GM19035 (cell line): ENCODE data around the gene GRM4.

Source experiments
- ATAC-seq: cut with Tn5 transposase; IDR thresholded peaks from one replicate; pipeline ENCODE4 v1.9.1; 2021; ENCODE audit not compliant: unreplicated experiment

GRM4 gene

DNA sequence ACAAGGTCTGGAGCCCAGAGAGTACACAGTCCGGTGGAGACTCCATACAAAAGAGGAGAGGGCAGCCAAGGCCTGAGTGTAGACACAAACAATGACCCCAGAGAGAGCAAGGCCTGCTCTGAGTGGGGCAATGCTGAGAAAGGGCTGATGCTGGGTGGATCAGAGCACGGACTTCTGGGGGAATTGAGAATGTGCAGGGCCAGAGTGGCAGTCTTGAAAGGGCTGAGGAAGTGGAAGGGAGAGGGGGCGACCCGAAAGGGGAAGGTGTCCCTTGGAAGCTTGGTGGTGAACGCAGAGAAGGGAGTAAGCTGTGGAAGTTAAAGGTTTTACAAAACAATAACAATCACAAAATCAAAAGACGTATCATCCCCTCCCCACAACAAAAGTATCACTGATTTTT lies 12.0 kb upstream of the GRM4 start:
- no peak for ATAC-seq

DNA sequence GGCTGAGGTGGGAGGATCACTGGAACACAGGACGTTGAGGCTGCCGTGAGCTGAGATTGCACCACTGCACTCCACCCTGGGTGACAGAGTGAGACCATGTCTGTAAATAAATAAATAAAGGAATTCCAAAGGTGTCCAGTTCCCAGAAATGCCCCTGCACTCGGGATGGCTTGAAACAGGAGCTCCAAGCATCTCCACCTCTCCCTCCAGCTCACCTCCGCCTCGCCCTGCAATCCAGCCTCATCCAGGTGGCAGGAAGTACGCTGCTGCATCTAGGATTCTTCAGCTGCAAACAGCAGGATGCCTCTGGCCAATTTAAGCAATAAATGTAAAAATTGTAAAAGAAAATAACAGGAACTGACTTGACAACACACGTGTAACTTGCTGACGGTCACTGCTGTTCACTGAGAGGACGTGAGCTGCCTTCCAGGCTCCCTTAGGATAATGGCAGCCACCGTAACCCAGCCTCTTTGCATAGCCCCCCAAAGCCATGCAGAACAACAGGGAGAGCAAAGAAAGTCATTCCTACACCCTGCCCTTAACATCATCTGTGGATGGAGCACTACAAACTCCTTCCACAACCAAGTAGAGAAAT lies 11.4 kb upstream of the GRM4 start:
- ATAC-seq: no peak

DNA sequence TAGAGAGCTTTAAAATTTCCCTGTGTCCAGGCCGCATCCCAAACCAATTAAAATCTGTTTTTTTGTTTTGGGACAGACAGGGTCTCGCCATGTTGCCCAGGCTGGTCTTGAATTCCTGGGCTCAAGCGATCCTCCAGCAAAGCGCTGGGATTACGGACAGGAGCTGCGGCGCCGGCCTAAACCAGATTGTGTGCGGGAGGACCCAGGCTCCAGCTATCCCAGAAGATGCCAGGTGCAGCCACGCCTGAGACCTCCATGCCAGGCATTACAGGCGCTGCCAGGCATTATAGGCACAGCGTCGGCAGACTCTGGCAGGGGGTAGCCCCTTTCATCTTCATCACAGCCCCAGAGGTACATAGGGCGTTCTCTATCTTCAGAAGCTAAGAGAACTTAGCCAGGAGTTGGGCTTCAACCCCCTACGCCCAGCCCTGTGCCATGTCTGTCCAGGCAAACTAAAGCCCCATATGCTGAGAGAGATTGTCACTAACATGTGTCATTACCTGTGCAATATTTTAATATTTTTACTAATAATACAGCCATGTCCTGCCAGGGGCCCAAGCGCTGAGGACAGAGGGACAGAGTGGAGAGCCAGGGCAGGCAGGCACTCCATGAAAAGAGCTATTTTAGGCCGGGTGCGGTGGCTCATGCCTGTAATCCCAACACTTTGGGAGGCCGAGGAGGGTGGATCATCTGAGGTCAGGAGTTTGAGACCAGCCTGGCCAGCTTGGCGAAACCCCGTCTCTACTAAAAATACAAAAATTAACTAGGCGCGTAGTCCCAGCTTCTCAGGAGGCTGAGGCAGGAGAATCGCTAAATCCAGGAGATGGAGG lies 9.8 kb upstream of the GRM4 start:
- ATAC-seq: no peak

DNA sequence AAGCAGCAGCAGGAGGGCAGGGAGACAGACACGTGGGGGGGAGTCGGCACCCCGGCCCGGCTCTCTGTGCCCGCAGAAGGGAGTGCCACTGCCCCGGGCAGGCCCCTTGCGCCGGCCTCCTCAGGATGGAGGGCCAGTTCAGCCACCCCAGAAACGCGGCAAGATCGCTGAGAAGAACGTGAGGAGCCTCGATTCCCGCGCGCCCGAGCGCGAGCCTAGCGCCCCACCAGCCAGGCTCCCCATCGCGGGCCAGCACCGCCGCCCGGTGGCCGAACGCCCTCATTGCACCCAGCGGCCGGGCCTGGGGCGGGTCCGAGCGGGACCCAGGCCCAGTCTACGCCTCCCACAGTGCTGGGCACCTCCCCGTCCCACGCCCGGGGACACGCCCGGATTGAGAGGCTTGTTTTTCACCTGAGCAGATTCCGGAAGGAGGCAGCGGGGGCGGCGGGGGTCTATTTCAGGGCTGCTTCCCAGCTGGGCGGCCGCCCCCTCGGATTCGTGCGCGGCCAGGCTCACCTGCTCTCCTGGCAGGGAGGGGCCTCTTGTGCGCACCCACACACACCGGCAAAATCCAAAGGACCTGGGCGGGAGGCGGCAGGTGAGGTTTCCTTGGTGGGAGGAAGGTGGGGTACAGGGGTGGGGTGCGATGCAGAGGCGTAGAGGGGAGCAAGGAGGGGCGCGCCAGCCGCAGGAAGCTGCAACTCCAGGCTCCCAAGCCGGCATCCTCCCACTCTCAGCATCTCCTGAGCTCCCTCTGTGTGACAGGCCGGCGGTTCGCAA lies 9.0 kb upstream of the GRM4 start:
- ATAC-seq: no peak

DNA sequence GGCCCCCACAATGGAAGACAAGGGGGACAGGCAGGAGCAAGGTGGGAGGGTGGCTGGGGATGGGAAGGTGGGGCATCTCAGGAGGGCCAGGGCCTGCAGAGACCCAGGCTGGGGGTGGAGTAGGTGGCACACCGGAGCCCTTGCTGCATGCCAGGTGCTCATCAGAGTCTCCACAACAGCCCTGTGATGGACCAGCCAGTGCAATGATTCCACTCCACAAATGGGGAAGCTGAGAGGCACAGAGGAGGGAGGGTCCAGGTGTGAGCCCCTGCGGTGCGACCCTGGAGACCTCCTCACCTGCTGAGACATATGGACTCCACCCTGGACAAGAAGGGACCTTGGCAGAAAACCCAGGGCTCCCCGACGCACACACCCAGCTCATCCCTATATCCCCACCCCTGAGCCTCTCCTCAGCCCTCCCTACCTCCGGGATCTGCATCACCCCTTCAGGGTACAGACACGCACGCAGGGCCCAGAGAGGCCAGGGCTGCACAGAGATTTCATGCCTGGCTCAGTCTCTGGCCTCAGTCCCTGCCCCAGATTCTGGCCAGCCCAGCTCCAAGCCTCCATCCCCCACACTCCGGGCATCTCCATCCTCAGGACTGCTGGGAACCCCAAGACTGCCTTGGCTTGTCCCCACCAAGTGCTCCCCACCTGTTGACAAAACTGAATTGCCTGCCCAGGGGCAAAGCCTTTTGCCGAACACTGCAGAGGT lies 7.1 kb upstream of the GRM4 start:
- ATAC-seq: no peak

DNA sequence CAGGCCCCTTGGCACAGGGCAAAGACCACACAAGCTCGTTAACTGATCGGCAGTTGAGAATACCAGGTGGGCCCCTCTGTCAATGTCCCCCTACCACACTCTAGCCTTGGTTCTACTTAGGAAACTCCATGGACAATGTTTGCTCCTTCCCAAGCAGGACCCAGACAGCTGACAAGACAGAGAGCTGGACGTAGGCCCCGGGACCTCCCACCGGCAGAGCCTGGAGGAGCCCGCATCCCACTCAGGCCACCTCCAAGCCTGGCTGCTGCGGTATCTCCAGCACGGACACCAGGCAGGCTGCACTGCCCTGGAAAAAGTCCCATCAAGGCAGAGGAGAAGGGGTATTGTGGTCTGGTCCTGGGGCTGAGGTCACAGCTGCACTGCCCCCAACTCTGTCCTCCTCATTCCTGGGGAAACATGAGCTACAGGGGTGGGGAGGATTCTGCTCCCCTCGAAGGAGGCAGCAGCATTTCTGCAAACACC lies 6.2 kb upstream of the GRM4 start:
- ATAC-seq: no peak

DNA sequence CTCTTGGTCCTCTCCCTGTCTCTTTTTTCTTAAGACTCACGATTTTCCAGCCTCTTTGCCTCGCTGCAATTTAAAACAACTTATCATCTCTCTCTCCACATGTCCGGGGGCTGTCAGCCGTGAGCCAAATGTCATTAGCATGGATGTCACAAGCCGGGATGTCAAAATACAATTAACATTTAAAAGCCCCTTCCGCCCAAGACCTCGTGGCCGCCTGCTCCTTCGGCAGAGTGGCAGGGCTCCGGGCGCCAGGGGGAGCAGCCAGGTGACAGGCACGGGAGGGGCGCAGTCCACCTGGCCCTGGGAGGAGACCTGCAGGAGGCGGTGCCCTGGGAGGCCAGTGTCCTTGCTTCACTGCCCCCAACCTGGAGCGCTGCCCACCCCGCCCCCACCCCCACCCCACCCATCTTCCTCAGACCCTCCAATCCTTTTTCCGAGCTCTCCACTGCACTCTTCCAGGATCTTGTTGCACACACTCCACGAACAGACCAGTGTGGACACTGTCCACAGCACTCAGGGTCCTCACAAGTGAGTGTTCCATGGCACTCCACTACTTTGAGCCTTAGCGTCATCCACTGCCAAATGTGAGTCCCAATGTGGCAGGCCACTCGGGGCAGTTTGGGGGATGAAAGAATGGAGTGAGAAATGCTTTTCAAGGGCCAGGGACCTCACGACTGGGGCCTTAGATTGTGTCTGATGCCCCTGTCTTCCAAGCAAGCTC lies 5.6 kb upstream of the GRM4 start:
- no peak for ATAC-seq

DNA sequence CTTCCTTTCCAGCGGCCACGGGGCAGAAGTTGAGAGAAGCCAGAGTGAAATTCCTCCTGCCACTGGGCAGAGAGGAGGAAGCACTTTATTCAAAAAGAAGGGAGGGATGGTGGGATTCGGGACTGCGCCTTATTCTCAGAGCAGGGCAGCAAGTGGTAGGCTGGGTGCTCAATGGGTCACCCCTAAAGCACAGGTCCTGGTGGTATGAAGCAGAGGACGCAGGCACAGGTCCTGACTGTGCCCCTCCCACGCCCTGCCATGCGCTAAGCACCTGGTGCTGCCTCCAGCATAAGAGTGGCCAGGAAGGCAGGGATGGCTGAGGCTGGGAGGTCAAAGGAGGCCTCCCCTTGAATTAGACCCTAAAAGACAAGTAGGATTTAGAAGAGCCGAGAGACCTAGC lies 4.9 kb upstream of the GRM4 start:
- no peak for ATAC-seq

DNA sequence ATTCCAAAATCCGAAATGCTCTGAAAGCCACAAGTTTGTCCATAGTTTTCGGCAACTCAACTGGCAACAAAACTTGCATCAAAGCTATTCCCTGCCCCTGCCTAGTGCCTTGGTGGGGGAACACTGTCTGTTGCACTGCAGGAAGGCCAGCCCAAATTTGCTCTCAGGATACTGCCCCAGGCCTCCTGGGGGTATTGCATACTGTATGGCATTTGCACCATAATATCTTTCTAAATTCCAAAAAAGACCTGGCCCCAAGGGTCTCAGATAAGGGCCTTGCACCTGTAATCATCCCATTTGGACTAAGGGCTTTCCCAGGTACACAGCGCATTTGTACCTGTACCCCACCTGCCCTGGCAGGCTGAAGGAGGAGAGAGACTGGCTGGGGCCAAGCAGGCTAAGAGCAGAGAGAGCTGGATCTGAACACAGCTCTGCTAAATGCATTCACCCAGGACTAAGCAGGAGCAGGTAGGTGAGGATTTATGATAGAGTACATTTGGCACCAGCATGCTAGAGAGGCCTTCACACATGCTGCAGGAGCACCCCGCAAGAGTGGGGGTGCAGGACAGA lies 4.0 kb upstream of the GRM4 start:
- no peak for ATAC-seq

DNA sequence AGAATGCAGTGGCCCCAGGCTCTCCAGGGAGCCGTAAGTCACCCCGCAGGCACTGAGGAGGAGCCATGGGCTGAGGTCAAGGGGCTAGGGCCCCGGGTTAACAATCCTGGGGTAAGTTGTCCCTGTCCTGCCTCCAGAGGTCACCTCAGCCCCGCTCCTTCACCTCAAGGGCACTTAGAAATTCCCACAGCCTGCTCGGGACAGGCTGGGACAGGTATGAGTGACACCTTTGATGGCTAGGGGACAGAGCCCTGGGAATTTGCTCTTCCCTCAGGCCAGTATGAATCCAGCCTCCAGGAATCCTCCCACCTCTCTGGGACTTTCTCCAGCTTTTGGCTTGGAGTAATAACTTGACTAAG lies 3.5 kb upstream of the GRM4 start:
- ATAC-seq: no peak

DNA sequence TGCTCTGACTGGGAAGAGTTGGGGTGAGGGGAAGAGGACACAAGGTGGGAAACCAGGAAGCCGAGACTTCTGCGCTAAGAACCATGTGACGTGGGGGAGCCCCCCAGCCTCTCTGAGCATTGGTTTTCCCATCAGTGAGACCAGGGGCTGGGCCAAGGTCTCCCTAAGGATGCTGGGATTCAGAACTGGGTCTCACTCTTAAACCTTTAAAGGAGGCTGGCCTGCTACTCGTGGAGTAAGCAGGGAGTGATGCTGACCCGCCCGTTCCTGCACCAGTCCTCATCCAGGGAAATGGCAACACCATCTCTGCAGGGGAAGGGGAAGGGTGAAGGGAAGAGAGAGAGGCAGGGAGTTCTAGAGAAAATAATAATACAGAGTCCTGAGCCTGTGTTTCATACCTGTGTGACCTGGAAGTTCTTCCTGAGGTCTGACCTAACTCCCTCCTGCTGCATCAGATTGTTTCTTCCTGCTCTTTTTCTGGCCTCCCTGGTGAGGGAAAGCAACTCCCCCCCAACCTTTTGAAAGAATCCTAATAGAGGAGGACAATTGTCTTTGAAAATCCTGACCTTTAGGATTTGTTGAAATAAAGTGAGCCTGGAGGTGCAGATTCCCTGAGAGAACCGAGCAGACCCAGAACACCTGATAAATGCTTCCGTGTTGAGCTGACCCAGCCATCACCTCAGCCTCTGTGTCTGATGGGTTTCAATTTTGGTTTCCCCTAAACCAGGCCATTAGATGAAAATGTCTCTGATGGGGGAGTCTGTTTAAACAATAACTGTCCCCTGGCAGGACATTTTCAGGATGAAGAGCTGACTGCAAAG lies 3.0 kb upstream of the GRM4 start:
- ATAC-seq: no peak

DNA sequence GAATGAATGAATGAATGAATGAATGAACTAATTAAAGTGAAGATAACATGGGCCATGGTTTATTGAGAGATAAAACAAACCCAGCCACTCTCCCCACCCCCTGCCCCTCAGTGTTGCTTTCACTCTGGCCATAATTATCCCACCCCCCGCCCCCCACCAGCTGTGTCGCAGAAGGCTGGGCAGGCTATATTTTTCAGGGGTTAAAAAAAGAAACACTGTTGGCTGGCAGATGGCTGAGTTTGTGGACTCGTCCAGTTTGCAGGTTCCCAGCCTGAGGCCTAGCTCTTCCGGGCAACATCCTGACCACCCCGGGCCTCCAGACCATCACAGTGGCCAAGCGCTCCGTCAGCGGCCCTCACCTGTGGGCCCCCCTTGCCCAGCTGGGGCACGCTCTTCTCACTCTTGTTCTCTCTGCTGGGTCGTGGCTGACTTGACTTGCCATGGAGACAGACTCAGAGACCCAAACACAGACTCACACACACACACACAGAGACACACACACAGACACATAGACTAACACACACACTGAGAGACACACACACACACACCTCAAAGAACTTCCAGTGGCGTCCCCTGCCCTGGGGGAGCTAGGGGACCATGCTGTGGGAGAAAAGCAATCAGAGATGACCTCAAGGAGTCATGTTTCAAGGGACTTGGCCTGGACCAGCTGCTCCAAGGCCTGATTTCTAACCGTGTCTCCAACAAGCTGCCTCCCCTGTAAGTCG lies 2.2 kb upstream of the GRM4 start:
- ATAC-seq: no peak

DNA sequence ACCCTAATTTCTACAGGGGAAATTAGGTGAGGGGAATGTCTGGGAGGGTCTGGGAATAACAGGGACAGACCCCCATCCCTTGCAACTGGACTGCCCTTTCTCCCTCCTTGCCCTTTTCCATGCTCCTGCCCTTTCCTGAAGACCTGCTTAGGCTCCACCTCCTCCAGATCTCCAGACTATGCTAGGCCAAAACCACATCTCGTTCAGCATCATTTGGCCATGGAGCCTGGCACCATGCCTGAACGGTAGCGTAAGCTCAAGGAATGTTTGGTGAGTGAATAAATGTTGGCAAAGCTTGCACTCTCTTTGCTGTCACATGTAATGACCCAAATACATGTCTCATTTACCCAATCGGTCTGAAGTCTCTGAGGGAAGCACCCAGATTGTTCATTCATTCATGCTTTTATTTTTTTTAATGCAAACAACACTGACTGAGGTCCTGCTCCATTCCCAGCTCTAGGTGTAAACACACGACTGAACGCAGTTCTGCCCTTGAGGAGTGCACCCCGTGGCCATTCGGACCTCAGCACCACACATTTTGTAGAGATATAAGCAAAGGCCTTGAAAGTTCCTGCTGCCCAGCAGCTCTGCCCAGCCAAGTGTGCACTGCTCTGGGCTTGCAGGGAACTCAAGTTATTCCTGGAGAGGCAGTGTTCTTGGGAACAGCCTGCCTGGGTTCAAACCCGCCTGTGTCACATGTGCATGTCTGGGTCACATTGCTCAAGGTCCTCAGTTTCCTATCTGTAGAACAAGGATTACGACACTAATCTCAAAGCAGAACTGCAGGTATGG lies 1.1 kb upstream of the GRM4 start:
- no peak for ATAC-seq

DNA sequence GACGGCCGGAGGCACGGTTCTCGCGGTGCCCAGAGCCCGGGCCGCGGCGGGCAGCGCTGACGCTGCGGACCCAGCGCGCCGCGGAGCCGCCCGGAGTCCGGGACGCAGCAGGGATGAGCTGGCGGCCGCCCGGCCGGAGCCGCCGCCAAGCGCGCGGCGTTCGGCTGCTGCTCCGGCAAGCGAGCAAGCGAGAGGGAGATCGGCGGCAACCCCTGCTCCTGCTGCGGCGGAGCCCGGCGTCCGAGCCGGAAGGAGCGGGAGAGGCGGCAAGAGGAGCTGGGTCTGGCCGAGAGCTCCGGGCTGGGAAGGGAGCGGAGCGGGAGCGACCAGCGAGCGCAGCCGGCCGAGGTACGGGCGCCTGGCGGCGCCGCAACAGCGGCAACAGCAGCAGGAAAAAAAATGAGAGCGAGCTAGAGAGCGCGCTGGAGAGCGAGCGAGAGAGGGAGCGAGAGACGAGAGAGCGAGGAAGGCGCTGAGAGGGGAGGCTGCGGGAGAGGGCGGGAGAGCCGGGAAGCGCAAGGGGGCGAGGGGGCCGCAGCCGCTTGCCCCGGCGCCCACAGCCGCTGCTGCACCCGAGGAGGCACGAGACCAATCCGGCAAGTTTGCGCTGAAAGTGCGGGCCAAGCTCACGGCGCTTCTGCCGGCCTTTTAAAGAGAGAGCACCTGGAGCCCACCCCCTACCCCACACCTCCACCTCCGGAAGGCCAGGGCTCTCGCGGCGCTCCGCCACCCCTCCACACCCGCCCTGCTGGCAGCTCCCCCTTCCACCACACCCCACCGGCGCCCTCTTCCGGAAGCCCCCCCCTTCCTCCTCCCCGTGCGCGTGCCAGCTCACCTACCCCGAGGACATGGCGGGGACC lies 496 bp downstream of the GRM4 start:
- ATAC-seq: no peak

DNA sequence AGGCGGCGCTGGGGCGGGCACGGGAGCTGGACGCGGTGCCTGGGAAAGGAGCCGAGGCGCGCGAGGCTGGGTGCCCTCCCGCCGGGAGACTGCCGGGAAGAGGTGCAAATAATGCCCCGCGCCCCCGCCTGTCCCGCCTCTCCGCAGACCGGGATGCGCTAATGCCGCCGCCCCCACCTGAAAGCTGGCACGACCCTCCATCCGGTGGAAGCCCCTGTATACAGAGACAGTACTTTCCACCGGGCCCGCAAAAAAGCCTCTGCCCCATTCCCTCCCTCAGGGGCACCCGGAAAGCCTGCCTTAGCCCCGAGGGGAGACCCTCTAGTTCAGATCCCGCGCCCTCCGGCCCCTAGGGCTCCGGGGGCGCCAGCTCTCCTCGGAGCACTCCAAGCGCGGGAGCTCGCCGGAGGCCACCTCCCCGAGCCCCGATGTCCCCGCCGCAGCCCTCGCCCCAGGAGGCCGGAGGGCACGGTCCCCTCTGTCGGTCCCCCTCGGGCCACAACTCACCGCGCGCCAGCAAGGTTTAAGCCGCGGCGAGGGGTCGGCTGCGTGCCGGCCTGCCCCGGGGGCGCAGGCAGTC lies 1.2 kb downstream of the GRM4 start:
- ATAC-seq: no peak

DNA sequence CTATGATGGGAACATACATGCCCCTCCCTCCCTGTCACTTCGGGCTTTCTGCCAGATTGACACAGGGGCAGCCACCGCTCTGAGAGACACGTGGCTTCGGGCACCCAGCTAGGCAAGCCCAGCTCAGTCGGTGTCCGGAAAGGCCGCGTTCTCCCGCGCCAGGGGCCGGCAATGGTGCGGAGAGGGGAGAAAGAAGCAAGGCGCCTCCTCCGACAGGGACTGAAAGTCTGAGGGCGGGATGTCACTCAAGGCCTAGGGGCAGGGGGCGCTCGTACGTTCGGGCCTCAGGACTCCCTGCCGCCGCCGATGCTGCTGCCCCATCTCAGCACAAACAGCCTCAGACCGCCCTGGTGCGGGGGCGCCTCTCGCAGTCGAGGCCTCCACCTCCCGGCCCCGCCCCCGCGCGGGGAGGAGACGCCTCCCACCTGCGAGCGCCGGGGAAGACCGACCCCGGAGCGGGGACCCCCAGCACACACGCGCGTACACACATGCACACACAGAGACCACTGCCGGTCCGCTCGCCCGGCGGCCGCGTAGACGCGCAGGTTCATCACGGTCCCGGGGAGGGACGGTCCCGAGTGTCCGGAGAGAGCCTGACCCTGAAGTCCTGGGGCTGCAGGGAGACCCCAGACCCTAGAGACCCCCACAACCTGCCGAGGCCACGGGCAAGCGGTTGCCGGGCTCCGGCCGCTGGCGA lies 1.9 kb downstream of the GRM4 start:
- no peak for ATAC-seq
